ENCODE results near the gene TCF19.

TCF19 gene, protein sequence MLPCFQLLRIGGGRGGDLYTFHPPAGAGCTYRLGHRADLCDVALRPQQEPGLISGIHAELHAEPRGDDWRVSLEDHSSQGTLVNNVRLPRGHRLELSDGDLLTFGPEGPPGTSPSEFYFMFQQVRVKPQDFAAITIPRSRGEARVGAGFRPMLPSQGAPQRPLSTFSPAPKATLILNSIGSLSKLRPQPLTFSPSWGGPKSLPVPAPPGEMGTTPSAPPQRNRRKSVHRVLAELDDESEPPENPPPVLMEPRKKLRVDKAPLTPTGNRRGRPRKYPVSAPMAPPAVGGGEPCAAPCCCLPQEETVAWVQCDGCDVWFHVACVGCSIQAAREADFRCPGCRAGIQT

DNA sequence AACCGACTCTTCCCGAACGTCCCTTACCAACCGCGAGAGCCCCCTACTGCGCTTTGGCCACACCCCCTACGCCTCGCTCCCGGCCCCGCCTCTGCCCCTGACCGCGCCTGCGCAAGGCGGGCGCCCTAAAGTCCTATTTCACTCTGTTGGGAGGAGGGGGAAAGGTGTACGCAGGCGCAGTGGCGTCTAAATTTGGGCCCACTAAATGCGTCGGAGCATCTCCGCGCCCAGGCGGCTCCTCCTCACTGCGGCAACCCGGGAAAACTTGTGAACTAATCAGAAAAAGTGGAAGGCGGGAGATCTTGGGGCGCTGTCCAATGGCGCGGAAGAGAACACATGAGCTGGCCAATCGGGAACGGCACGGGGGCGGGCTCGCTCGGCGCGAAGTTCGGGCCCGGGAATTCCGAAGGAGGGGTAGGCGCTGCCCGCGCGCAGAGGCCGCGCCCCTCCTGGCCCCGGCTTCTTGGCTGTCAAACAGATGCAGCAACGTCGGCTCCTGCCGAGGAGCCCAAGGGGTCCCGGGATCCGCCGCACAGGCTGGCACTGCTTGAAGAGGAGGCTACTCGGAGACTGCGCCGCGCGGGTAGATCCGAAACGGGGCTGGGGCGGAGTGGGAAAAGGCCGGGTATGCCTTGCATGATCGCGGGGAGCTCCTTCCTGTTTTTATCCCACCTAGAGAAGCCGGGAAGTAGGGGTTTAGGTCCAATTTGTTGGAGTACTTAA lies at the start of gene TCF19:
Gene TCF19, plus strand, starts transcription at position 450 of the 723 bp plus-strand sequence. CDS start 881 bp downstream, outside the sequence.
- DNase-seq, result peak; percentile 99 to 100 (median 100)

DNA sequence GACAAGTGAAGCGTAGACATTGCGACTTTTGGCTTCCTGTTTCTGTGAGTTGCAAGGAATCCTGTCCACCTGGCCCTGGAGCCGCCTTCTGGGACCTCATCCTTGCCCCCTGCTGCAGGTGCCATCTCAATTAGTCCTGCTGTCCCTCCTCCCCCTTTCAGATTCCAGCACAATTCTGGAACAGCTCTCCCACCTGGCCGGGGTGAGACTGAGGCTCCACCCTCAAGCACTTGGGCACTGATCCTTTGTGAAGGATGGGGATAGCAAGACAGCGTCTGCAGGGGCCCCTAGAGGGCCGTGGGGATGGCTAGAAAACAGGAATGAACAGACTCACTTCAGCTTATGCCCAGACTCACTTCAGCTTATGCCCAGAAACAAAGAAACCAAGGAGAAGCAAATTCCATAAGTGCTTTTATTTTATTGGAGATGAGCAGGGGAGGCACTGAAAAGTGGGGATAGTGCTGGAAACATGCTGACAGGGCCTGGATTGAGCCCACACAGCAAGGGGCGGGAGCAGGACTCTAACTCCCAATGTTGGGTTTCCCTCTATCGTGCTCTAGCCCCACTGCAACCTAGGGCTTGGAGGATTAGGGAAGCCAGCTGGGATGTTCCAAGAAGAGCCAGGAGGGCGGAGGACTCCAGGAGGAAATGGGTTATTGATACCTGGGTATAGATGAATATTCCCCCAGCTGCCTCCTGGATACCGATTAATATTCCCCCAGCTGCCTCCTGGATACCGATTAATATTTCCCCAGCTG lies 47.4 kb upstream of the TCF19 start:
- DNase-seq, result no peak

DNA sequence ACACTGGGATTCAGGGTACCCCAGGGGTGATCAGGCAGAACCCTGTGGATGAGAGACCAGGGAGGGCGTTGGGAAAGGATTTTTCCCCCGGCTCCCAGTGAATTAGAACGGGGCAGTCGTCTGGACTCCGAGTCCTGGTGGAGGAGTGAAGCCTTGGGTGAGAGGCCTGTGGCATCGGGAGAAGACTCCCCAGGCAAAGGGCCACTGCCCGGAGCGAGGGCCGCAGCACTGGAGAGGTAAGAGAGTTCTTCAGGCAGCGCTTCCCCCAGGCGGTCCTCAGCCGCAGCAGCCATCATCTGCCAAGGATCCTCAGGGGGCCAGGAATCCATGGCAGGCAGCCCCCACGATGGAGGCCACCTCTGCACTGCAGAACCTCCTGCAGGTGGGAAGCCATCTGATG lies 46.7 kb upstream of the TCF19 start:
- no peak for DNase-seq

DNA sequence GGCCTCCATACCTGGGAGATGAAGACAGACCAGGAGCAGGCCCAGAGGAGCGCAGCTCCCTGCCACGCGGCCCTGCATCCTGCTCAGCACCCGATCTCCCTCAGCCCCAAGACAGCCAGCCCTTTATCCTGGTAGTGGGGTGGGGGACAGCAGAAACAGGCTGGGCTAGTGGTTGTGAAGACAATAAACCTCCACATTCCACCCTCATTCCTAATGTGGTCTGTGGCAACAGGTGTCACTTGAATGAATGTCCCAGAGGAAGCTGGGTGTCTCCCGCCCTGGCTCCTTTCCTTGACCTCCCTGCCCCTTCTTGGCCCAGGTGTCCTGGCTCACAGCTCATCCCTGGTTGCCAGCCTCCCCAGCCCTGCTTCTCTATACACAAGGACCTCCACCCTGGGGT lies 45.9 kb upstream of the TCF19 start, which contains the start of gene C6orf15:
Gene C6orf15, minus strand, starts transcription at position 98 of the 400 bp plus-strand sequence. Its CDS starts 20 bp downstream, at position 78.
- no peak for DNase-seq

DNA sequence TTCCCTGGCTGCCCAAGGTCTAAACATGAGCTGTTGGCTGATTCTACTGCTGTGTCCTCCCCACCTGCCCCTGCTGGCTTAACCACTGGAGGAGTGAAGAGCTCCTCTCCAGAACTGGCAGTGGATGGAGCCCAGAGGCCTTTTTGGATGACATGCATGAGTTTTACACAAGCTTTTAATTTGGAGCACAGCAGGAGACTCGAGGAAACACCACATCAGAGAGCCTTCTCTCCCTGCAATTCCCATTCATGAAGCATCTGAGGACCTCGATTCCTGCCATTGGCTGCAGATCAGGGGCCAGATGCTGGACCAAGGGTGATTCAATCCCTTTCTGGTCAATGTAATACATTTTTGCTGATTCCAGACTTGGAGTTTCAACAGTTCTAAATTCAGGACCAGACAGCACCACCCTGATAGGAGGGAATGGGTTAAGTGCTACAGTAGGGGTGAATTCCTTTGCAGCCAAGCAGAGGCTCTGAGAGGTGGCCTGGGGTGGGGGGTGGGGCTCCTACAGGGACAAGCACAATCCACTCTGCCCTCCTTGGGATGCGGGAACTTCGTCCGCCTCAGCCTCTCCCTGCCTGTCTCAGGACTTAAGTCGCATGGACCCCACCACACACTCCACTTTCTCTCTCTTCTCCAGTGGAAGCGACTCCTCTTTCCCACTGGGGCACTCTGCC lies 44.4 kb upstream of the TCF19 start:
- DNase-seq, result no peak

DNA sequence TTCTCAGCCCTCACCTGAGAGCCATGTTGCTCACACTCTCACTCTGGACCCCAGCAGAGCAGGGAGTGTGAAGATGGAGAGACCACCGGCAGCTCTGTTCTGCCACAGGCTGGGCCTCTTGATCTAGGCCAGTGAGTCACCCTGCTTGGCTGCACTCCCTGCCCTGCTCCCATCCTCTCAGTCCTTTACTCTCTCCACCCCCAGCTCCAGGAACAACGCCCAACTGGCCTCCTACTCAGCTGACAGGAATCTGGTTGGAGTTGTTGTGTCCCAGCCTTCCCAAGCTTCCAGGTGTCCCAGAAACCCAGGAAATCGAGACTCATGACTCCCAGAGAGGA lies 43.9 kb upstream of the TCF19 start, which contains the start of gene PSORS1C1:
Gene PSORS1C1, plus strand, starts transcription at position 260 of the 338 bp plus-strand sequence. CDS start 14,833 bp downstream, outside the sequence.
- DNase-seq, result no peak

DNA sequence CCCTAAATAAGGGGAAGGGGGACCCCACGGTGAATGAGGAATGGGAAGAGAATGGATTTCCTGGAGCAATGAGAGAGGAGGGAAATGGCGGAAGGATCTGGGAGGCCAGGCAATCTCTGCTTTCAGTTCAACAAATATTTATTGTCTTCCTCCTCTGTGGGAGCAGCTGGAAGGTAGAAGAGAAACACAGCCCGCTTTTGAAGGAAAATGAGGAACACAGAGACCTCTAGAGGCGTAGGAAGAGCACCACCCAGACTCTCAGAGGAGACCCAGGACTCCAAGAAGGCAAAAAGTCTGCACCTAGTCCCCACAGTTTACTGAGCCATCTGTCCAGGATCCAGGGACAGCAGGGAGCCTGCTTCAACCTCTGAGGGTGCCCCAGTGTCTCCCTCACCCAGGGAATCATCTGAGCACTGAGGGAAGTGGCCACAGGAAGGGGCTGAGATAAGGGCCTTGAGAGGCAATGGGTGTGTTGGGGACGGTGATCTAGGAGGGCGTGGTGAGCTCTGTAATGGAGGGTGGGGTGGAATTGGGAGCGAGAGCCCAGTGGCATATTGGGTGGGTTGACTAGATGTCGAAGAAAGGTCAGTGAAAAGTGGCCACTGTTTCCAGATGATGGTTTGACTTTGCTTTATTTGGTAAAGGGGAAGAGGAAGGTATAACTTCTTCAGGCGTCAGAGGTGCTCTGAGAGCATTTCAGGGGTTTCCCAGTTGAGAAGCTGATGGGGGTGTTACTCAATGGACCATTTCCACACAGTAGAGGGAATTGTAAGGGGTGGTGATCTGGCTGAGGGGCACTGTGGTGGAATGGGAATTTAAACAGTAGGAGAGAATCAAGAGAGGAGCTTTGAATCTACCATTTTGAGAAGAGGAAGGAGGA lies 43.2 kb upstream of the TCF19 start:
- peak in 1 of 3 donors; percentile 32 for DNase-seq

DNA sequence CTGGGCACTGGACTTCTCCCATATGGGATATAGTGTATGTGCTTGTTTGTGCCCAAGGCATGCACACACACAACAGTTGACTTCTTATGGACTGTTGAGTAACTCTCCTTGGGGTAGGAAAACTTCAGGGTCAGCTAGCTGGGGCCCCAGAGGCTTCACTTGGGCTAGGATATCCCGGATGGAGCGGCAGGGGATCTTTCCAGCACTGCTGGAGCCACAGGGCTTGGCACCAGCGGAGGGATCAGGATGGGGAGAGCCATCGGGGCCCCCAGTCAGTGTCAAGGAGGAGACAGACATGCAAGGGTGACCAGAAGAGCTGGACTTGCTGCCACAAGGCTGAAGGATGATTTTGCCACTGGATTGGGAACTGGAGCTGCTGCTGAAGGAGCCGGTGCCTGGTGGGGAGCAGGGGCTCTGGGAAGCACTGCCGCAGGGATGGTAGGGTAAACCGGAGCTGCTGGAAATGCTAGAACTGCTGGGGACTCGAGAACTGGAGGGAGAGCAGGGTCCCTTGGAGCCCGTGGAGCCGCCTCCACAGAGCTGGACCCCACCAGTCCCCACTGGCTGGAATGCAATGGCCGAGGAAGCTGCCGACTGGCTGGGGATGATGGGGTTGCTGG lies 42.3 kb upstream of the TCF19 start:
- DNase-seq, result no peak

DNA sequence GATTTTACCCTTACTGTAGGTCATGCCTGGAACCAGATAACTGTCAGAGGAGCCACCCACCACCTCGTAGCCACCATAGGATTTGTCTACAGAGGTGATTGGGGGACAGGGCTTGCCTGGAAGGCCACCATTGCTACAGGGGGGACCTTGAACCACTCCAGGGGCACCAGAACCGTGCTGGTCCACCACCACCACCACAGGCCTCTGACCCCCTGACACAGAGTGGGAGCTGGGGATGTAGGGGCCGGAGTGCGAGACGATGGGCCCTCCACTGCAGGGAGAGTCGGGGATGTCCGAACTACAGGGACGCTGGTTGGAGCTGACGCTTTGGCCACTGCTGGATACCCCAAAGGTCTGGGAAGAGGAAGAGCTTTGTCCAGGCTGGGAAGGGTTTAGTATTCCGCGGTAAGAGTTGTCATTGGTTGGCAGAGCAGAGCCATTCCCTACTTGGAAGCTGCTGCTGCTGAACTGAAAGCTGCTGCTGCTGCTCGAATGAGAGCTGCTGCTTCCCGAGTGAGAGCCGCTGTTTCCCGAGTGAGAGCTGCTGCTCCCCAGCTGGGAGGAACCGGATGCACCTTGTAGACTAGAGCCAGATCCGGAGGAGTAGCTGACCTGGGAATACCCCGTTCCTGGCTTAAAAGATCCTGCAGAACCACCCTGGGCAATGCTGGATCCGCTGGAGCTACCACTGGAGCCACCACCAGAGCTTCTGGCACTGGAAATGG lies 41.6 kb upstream of the TCF19 start:
- DNase-seq, result no peak

DNA sequence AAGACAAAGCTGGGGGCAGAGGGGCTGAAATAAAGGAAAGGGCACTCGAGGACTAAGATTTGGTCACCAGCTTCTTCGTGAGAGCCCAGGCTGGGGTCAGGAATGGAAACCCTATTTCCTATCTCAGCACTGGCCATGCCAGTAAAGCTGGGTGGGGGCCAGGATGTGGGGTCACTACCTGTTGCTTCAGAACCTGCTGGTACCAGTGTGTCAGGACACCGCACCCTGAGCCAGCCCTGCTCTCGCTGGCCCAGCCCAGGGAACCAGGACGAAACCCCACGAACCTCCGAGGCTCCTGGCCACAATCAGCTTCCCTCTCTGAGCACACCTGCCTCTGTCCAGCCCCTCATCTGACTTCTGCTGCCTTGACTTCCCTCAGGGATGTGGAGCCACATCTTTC lies 40.2 kb upstream of the TCF19 start:
- DNase-seq, result no peak

DNA sequence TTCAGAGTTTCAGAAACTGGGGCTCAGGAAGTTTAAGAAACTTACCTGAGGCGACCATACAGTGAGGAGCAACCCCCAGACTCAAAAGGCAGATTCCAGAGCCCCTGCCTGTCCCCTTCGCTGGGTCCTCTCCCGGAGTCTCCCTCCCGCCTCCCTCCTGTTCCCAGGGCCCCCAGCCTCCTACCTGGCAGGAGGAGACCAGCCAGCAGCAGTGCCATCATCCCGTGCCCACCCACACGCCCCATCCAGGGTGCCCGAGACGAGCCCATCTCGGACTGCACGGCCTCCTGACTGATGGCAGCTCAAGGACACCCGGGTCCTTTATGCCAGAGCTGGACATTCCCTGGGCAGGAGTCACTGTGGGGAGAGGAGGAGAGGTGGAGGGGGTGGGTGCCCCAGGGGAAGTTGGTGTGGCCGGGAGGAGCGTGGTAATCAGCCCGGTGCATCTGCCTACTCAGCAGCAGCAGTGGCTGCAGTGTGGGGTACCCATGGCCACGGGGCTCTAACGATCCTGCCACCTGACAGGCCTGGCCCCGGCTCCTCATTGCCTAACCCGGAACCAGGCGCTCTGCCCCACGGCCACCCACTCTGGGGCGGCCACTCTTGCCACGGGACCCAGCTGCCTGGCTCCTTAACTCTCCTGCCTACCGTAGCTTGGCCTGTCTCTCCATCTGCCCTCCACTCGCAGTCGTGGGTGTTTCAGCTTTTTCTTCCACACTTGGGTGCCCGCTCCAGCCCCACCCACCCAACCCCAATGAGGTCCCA lies 38.1 kb upstream of the TCF19 start, which contains the start of gene CDSN:
Gene CDSN, minus strand, starts transcription at position 296 of the 765 bp plus-strand sequence. Its CDS starts 27 bp downstream, at position 269.
- DNase-seq, result no peak

DNA sequence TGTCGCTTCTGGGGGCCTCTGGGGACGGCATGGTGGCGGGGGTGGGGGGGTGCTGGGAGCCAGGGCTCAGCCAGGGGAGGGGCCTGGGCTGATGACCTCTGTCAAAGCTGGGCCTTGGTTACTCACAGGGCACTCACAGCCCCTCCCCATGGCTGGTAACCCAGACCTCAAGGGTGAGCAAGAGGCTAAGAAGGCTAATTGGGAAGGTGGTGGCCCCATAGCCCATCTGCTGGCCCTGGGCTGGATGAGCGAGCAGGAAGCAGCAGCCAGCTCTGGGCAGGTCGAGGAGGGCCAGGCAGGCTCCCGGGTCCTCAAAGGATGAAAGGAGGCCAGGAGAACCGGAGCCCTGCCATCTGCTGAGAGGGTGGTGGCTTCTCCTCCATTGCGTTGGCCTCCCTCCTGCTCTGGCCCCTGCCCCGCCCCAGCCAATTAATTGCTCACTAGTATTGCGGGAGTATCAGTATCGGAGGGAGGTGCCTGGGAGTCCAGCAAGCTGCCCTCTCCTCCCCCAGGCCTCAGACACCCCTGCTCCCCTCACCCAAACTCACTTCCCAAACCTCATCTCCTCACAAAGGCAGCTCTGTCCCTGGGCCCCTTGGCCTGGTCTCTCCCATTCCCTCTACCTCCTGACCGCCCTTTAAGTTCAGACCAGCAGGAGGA lies 37.1 kb upstream of the TCF19 start:
- no peak for DNase-seq

DNA sequence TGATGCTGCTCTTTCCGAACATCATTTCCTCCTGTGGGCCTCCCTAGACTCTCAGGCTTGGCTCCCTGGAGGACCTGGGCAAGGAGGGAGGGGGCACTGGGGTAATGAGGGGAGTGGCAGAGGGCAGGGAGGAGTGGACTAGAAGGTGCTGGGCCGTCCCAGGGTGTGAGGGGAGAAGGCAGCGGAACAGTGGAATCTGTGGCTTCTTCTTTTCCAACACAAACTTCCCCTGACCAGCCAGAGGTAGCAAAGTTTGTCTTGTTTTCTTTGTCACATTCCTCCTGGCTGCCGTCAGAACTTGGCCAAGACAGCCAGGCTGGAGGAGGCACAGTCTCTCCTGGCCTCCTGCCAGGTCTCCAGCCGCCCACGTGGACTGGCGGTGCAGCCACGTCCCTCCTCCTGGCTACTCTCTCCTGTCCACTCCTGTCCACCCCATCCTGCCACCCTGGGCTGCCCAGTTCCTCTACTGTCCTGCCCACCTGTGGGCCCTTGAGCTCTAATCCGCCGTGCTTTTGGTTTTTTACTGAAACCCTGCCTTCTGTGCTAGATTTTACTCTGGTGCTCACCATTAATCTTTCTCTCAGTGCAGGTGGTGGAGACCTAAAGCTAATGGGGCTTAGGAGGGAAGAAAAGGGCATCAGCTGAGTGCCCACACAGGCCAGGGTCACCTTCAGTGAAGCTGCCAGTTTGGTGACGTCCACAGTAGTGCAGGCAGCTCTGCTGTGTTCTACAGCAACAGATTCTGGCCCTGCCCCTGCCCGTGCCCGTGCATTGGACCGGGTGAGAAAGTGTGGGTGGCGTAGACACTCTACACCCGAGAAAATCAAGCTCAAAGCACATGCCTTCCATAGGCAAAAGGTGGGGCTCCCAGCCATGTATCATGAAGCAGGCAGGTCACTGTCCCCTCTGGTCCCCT lies 35.3 kb upstream of the TCF19 start:
- DNase-seq, result peak; percentile 48 to 57 (median 50)

DNA sequence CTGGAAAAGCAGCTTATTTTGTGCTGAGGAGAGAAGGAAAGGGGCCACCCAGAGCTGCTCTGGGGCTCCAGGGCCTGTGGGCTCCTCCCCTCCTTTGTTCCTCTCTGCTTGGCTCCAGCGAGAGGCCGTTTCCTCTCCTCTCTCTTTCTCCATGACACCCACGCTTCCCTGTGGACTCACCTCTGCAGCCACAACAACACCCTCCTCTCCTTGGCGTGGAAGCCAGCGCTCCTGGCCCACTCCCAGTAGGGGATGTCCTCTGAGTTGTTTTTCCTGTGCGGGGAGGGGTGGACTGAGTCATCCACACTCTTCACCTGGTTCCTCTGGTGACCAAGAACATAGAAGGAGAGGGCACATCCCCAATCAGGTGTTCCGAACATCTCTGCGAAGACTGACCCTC lies 33.2 kb upstream of the TCF19 start:
- DNase-seq, result no peak

DNA sequence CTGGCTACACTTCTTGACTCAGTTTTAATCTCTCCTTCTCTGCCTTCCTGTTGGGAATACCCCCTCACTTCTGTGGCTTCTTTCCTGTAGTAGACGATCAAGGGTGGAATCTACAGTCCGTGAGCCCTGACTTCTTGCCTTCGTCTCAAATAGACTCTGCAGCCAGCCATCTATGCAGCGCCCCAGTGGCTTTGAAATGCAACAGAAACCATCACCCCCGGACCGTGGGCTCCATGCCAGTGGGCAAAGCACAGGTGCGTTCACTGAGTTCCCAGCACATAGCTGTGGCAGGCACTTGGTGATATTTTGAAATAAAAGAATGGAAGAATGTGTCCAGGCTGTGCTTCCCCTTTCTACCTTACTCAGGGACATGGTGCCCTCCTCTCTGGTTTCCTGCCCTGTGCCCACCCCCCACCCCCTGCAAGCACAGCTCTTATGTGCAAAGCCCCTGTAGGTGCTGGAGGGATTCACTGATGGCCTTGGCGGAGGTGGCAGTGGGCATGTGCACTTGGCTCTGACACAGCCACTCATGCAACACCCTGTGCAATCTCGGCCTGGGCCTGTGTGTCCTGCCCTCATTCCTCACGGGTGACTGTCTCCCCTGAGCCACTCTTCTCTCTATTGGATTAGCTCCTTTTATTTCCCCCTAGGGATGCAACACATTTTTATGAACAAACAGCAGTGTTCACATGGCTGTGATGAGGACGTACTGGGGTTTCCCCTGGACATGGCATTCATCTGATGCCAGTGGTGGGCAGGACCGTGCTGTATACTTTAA lies 32.6 kb upstream of the TCF19 start:
- DNase-seq, result peak in 2 of 3 donors; percentile 31 to 34

DNA sequence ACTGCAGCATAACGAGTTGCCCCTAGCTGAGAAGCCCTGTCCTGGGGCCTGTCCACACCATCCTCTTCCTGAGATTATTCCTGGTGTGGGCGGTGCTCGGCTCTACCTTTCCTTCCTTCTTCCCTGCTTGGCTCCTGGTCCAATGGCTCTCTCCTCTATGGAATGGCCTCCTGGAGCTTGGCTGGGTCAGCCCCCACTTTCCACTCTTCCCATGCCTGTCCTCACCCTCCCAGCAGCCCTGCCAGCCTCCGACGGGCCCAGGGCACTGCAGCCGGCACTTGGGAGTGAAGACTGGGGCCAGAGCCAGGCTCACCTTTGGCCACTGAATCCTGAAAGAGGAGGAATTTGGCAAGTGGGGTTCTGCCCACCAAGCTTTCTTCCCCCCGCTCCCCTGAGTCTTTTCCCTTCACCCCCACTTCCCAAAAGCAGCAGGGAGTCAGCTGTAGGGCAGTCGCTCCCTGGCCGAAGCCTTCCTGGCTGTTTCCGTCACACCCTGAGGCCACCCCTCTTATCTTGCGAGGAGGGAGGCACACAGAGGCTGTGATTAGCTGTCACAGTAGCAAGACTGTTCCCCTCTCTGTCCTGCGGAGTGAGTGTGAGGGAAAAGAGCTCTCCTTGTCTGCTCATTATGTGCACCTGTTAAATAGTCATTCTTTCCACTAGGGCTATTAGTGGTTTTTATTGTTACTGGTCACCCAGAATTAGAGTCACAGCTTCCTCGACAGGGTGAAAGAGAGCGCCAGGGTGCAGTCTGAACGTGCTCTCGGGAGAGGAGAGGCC lies 31.8 kb upstream of the TCF19 start:
- no peak for DNase-seq
